Posterior cingulate gyrus (tissue), 11 donors: ENCODE results near the gene SPTAN1.
"Not testable (repeated sequence)": the region's sequence is repeated elsewhere in the genome, so short reads cannot be mapped to it uniquely, and the experiment has no call there.

Experiments
- DNase-seq, 10 donors: peaks; one replicate each; pipeline versions ENCODE4 v3.0.0 to v3.0.0-alpha.2; 2020 to 2021; ENCODE audit warnings: mixed read lengths in 3 of 10
- intact Hi-C: fragments of 100-400 bp; cut with DNase I; formaldehyde crosslinking; loops from one replicate; pipeline ENCODE4 v1.15.1; 2023

The SPTAN1 gene

GRCh38 chr9:128551657-128552152, 682 bp upstream of the SPTAN1 start:
- intact Hi-C loops, result loop anchor here (5.0 kb wide), 1 partner anchor 49 kb away; the partner anchor contains the start of gene GLE1
- no peak for DNase-seq

GRCh38 chr9:128552744-128553440, 505 bp downstream of the SPTAN1 start:
- intact Hi-C loops, result loop anchor here (5.0 kb wide), 1 partner anchor 51 kb away; the partner anchor contains the start of gene GLE1
- DNase-seq, result peak; percentile 38 to 94 (median 55)

GRCh38 chr9:128553728-128554127, 1.3 kb downstream of the SPTAN1 start:
- no peak for DNase-seq
- intact Hi-C loops, result loop anchor here (5.0 kb wide), 1 partner anchor 51 kb away; the partner anchor contains the start of gene GLE1

- DNase-seq, result peak in 7 of 10 donors; percentile 20 to 88 (median 32)
- intact Hi-C loops, result loop anchor here (5.0 kb wide), 1 partner anchor 52 kb away; the partner anchor contains the start of gene GLE1
Observed at GRCh38 chr9:128554155-128554862, 1.9 kb downstream of the SPTAN1 start.

GRCh38 chr9:128555180-128555721, 2.9 kb downstream of the SPTAN1 start:
- intact Hi-C loops, result loop anchor here (5.0 kb wide), 1 partner anchor 52 kb away; no protein-coding TSS in a partner anchor
- peak in 1 of 10 donors; percentile 23 for DNase-seq

GRCh38 chr9:128556276-128556675, 3.9 kb downstream of the SPTAN1 start:
- intact Hi-C loops, result loop anchor here (5.0 kb wide), 1 partner anchor 51 kb away; no protein-coding TSS in a partner anchor

GRCh38 chr9:128556926-128557634, 4.7 kb downstream of the SPTAN1 start:
- intact Hi-C loops, result loop anchor here (5.0 kb wide), 1 partner anchor 50 kb away; no protein-coding TSS in a partner anchor
- no peak for DNase-seq

More at GRCh38 chr9:128556276-128556675, 3.9 kb downstream of the SPTAN1 start:
- no peak for DNase-seq

GRCh38 chr9:128558431-128559310, 6.3 kb downstream of the SPTAN1 start:
- intact Hi-C loops, result loop anchor here (5.0 kb wide), 1 partner anchor 49 kb away; no protein-coding TSS in a partner anchor
- peak; percentile 72 to 97 (median 86) for DNase-seq

- DNase-seq, result no peak
- intact Hi-C loops, result no loop called here
Observed at GRCh38 chr9:128565578-128565977, 13.2 kb downstream of the SPTAN1 start.

GRCh38 chr9:128568470-128569078, 16.2 kb downstream of the SPTAN1 start:
- intact Hi-C loops, result no loop called here

GRCh38 chr9:128575469-128575868, 23.1 kb downstream of the SPTAN1 start:
- intact Hi-C loops, result no loop called here
- no peak for DNase-seq

More at GRCh38 chr9:128568470-128569078, 16.2 kb downstream of the SPTAN1 start:
- DNase-seq, result no peak

- no peak for DNase-seq
- intact Hi-C loops, result no loop called here
Observed at GRCh38 chr9:128575916-128576315, 23.5 kb downstream of the SPTAN1 start.

GRCh38 chr9:128577206-128577605, 24.8 kb downstream of the SPTAN1 start:
- intact Hi-C loops, result no loop called here
- no peak for DNase-seq

GRCh38 chr9:128579194-128579593, 26.8 kb downstream of the SPTAN1 start:
- no peak for DNase-seq
- intact Hi-C loops, result no loop called here

GRCh38 chr9:128580731-128581130, 28.3 kb downstream of the SPTAN1 start:
- intact Hi-C loops, result no loop called here
- peak in 1 of 10 donors; percentile 33 for DNase-seq

- intact Hi-C loops, DNase-seq: not testable (repeated sequence)
Observed at GRCh38 chr9:128585155-128585554, 32.8 kb downstream of the SPTAN1 start.

- DNase-seq, intact Hi-C loops: not testable (repeated sequence)
Observed at GRCh38 chr9:128586934-128587333, 34.5 kb downstream of the SPTAN1 start.

- intact Hi-C loops, result no loop called here
- no peak for DNase-seq
Observed at GRCh38 chr9:128587453-128587852, 35.1 kb downstream of the SPTAN1 start.
